Stimulated activated CD8-positive, alpha-beta memory T cell treated with anti-CD3 and anti-CD28 coated beads, Interleukin-15, amount 100 ng/mL, for 4 hours (primary cell): ENCODE results near the gene PCMT1.
"Not testable (repeated sequence)": the region's sequence is repeated elsewhere in the genome, so short reads cannot be mapped to it uniquely, and the experiment has no call there.

Experiments used
- DNase-seq, 2 donors: peaks; one replicate each; pipeline ENCODE4 v3.0.0-alpha.2; 2020; ENCODE audit warnings: low read depth in 2 of 2

Gene PCMT1

GRCh38 chr6:149749594-149750135 lies at the start of gene PCMT1:
Gene PCMT1 (plus strand): TSS chr6:149749741. CDS start chr6:149749902, 161 bp downstream.
- peak; percentile 76 to 87 for DNase-seq

DNA sequence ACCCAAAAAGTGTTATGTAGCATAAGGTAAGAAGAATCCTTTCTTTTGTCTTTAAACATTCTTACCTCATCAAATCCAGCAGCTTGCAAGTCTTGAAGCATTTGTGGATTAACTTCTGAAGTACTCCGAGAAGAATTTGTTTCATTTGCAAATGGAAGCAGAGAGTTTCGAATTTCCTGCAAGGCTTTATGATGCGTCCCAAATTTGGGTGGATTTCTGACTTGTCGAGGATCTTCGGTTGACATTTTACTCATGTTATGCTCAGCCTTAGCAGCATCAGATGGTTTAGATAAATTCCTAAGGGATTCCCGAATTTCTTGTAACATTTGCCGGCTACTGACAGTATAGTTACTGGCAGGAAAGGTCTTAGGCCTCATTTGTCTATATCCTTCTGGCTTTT lies 47.8 kb upstream of the PCMT1 start:
- DNase-seq: no peak

- DNase-seq: no peak
These were observed 37.8 kb upstream of the PCMT1 start for GRCh38 chr6:149711711-149712110.

- DNase-seq: no peak
These were observed 35.1 kb upstream of the PCMT1 start for GRCh38 chr6:149714442-149714841.

GRCh38 chr6:149716181-149716963 lies 33.2 kb upstream of the PCMT1 start:
- DNase-seq: no peak

GRCh38 chr6:149717255-149717587 lies 32.3 kb upstream of the PCMT1 start:
- no peak for DNase-seq

- DNase-seq: peak; percentile 83 to 88
These were observed 31.7 kb upstream of the PCMT1 start, which contains the start of gene LATS1 for GRCh38 chr6:149717588-149718458. Gene LATS1 (minus strand): TSS chr6:149718101. CDS start chr6:149702126, 15,975 bp downstream.

- DNase-seq: no peak
These were observed 30.0 kb upstream of the PCMT1 start for GRCh38 chr6:149719531-149719930.

DNA sequence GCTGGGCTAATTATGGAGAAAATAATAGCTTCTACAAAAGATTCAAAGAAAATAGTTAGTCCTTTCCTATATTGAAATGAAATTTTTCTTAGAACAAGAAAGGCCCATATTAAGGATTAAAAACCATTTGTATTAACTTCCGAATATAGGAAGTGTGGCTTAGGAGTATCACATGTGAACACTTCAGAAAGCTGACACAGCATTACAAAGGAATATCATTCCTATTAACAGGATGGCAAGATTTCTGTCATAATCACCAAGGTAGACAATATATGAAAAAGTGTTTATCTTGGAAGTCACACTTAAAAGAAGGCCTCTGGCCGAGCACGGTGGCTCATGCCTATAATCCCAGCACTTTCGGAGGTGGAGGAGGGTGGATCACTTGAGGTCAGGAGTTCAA lies 26.3 kb upstream of the PCMT1 start:
- DNase-seq: no peak

- peak in 1 of 2 donors; percentile 12 for DNase-seq
These were observed 25.6 kb upstream of the PCMT1 start for GRCh38 chr6:149723771-149724417.

- DNase-seq: no peak
These were observed 23.8 kb upstream of the PCMT1 start for GRCh38 chr6:149725785-149726184.

DNA sequence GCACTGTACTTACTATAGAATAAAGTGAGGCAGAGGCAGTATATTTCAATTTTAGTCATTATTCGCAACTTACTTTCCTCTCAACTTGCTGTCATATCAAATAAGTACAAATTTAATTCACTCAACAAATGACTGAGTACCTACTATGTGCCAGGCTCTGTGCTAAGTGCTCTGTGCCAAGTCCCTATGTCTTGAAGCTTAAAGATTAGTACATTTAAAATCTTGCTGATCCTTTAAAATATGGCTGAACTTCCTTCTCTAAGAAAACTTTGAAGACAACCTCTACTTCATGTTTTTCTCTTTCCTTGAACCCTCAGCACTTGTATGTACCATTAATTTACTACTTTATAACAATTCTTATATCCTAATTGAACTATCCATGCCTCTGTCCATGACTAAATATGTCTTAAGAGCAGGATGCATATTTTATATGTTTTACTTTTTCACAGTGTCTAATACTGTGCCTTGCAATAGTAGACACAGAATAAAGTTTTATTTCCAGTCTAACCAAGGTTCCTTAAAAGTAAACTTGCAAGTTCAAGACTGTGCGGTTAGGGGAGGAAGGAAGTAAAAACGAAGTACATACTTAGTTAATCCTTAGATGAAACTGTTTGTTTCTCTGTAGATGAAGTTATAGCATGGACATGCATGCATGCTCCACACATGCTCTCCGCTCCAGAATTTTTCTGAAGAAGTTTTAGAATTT lies 21.6 kb upstream of the PCMT1 start:
- no peak for DNase-seq

- no peak for DNase-seq
These were observed 20.9 kb upstream of the PCMT1 start for GRCh38 chr6:149728499-149729234.

- DNase-seq: no peak
These were observed 19.7 kb upstream of the PCMT1 start for GRCh38 chr6:149729824-149730223.

- no peak for DNase-seq
These were observed 16.3 kb upstream of the PCMT1 start for GRCh38 chr6:149733089-149733720.

DNA sequence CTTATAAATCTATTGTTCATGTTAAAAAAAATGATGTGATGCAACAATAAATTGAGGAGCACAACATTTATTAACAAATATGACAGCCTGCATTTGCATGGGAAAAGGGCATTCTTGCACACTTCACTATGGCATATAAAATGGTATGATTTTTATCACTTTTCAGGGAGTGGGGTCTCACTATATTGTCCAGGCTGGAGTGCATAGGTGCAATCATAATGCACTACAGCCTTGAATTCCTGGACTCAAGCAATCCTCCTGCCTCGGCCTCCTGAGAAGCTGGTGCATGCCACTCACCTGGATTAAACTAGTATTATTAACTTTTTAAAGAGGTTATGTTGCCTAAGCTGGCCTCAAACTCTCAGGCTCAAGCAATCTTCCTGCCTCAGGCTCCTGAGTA lies 14.6 kb upstream of the PCMT1 start:
- DNase-seq: no peak

DNA sequence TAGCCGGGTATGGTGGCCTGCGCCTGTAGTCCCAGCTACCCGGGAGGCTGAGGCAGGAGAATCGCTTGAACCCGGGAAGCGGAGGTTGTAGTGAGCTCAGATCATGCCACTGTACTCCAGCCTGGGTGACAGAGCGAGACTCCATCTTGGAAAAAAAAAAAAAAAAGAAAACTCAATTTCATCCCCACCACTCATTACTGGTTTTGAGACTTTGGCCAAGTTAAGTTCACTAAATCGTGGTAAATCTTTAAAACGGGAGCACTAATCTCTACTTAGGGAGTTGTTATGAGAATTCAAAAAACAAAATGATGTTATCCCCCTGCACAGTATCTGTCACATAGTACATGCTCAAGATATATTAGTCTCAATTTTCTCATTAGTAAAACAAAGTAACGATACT lies 4.3 kb upstream of the PCMT1 start:
- DNase-seq: not testable (repeated sequence)

DNA sequence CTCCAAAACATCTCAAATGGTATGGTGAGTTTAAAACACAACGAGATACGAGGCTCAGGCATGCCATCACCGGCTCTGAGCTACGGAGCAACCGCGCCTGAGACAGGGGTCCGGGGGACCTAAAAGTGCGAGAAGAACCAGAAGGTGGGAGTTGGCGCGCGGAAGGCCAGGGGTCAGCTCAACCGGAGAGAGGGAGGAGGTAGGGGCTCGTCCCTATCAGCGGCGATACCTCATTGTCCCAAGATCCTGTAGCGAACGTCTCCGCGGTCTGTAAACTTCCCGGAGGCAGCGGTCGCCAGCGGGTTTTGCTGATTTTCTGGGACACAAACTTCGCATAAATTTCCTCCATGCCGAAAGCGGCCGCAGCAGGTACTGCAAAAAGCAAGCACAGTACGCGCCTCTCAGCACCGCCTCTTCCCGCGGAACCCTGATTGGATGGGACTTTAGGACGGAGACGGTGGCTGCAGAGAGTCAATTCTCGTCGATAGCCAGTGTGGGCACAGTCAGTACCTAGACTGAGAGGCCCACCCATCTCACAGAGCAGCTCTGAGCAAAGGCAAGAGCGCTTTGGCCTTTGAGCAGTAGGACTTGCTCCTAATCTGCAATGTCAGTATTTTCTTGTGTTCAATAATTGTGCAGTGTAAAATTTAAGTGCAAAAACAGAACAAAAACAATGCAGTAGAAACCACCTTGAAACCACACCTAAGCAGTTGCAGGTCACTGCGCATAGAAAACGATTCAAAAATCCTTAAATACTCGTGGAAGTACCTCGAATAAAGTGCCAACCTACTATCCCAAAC lies 3.2 kb upstream of the PCMT1 start, which contains the start of gene NUP43:
TSS of gene NUP43 (minus strand) at position 383 of the 800 bp plus-strand sequence. CDS start at position 349, 34 bp downstream.
- DNase-seq: peak; percentile 75 to 86

DNA sequence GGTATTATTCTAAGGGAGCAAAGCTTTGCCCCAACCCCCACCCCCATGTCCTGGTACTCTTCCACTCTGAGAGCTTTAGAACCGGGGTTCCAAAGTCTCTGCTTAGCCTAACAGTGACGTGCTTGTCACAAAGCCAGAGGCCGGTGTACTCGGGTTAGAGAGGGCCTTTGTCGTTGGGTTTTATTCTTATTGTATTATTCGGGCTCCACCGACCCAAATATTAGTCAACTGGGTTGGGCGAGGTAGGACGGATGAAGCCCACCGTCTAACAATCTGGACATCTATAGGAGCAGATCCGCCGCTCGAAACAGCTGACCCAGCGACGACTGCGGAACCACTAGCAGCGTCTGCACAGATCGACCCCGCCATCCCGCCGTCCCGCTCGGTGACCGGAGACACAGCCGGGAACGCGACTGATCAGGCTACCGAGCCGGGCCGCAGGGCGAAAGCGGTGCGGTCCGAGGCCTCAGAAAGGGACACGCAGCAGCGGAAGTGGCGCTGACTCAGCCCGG lies 403 bp upstream of the PCMT1 start:
- DNase-seq: not testable (repeated sequence)
